NCI-H1694 (cell line): Measurements from ENCODE around the gene THRB.

ENCODE experiments used
- DNase-seq: peaks from one replicate; lab custom pipeline; 2025; lab: John Stamatoyannopoulos, UW

Gene THRB

GRCh38 chr3:24142127-24142526 is 352.5 kb downstream of the THRB start:
- DNase-seq = no peak

- no peak for DNase-seq
Measured at GRCh38 chr3:24141548-24141947, 353.1 kb downstream of the THRB start.

- DNase-seq = no peak
Measured at GRCh38 chr3:24139463-24140412, 354.9 kb downstream of the THRB start.

- DNase-seq = no peak
Measured at GRCh38 chr3:24138876-24139256, 355.8 kb downstream of the THRB start.

- DNase-seq = no peak
Measured at GRCh38 chr3:24137958-24138875, 356.4 kb downstream of the THRB start.

- no peak for DNase-seq
Measured at GRCh38 chr3:24137334-24137733, 357.3 kb downstream of the THRB start.

- DNase-seq = no peak
Measured at GRCh38 chr3:24136624-24137310, 357.9 kb downstream of the THRB start.

- no peak for DNase-seq
Measured at GRCh38 chr3:24135280-24135679, 359.4 kb downstream of the THRB start.

GRCh38 chr3:24133942-24134341 is 360.7 kb downstream of the THRB start:
- no peak for DNase-seq

- no peak for DNase-seq
Measured at GRCh38 chr3:24133436-24133835, 361.2 kb downstream of the THRB start.

- DNase-seq = no peak
Measured at GRCh38 chr3:24129549-24129948, 365.1 kb downstream of the THRB start.

GRCh38 chr3:24128199-24129005 is 366.2 kb downstream of the THRB start:
- no peak for DNase-seq

- no peak for DNase-seq
Measured at GRCh38 chr3:24123596-24123995, 371.1 kb downstream of the THRB start.

- no peak for DNase-seq
Measured at GRCh38 chr3:24120434-24120833, 374.2 kb downstream of the THRB start.

- no peak for DNase-seq
Measured at GRCh38 chr3:24119321-24119751, 375.3 kb downstream of the THRB start.

- DNase-seq = no peak
Measured at GRCh38 chr3:24117508-24117907, 377.1 kb downstream of the THRB start.

- DNase-seq = no peak
Measured at GRCh38 chr3:24111711-24112110, 382.9 kb downstream of the THRB start.

GRCh38 chr3:24110051-24110450 is 384.6 kb downstream of the THRB start:
- DNase-seq = no peak

GRCh38 chr3:24101676-24102168 is 392.9 kb downstream of the THRB start:
- DNase-seq = no peak

GRCh38 chr3:24100696-24101402 is 393.8 kb downstream of the THRB start:
- no peak for DNase-seq
